Right lung (tissue), 5 donors: ENCODE data around the gene RFC4. TPM values are rescaled to one million over a fixed set of nuclear protein-coding genes. Genes with fewer than 3 reads are reported as not detected.
"Not testable (repeated sequence)": the region's sequence is repeated elsewhere in the genome, so short reads cannot be mapped to it uniquely, and the experiment has no call there.

ENCODE experiments used
- DNase-seq, 2 donors: peaks; one replicate each; pipeline ENCODE4 v3.0.0-alpha.2; 2013
- polyA plus RNA-seq, 5 donors: library from polyadenylated mRNA; unstranded; fragments of 120-200 nt; gene quantifications; one replicate each; pipeline versions ENCODE4 v1.2.1 to v1.2.3, GENCODE V29; 2013; ENCODE audit warnings: inconsistent platforms in 1 of 5, low replicate concordance in 1 of 5; ENCODE audit not compliant: insufficient read length in 5 of 5, insufficient read depth in 1 of 5

RFC4 gene
- polyA plus RNA-seq, 5 donors, result 40.7 to 56.6 (median 49.2) TPM

- DNase-seq, result no peak
These were observed 19.7 kb upstream of the RFC4 start for GRCh38 chr3:186825872-186826409.

DNA sequence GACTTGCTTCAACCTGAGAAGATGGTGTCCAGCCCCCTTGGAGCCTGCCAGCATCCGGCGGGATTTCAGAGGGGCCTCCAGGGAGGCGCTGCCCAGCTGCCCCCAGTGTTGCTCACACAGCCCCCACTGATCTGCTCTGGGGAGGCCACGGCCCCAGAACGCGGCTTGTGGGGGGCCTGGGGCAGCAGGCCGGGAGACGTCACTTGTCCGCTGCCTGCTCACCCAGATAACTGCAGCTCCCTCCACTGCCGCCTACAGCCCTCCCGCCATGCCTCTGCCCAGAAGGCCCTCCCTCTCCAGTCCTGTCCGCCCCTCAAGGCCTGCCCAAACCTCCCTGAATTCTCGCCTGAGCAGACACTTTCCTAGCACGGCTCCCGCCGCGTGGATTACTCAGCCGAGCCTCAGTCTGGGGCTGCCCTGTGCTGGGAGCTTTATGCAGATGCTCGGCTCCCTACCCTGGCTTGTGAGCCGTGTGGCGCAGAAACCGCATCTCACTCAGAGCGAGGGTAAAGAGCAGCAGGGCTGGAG lies 19.1 kb upstream of the RFC4 start:
- no peak for DNase-seq

DNA sequence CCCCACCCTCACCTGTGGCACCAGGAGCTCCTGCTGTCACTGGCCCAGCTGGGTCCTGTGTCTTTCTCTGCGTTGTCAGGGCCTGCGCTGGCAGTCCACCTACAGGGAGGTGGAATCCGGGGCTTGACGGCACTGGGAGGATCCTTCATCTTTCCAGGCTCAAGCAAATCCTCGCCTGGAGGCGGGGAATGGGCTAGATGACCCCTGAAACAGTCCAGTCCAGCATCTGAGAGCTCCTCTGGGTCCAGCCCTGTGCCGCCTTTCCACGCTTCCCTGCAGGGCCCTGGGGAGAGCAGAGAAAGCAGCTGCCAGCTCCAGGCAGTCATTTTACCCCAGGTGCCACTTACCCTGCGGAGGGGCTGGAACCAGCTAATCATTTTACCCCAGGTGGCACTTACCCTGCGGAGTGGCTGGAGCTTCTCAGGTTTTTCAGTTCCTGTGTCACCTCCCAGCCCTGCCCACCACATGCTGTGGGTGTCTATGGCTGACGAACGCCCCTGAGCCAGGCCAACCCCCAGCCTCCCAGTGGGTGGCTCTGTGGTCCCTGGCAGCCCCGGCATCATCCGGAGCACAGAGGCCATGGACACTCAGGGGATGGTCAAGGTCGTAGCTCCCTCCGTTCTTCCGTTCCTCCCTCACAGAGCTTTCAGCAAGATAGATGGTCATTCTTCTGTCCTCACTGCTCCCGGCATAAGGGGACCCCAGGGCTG lies 18.3 kb upstream of the RFC4 start:
- no peak for DNase-seq

DNA sequence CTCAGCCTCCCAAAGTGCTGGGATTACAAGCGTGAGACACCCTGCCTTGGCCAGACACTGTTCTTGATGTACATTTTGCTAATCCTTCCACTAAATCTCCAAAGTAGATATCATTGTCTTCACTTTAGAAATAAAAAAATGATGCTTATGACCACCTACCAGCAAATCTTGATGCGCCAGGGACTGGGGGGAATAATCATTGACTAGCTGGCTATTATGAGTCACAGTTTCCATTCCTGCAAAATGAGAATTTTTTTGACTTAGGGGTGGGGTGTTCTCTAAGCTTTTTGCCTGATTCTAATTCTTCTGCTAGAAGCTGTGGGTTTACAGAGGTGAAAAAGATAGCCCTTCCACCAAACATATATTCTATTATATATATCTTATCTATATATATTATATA lies 17.1 kb upstream of the RFC4 start:
- DNase-seq, result no peak

- not testable (repeated sequence) for DNase-seq
These were observed 16.1 kb upstream of the RFC4 start for GRCh38 chr3:186822388-186822759.

DNA sequence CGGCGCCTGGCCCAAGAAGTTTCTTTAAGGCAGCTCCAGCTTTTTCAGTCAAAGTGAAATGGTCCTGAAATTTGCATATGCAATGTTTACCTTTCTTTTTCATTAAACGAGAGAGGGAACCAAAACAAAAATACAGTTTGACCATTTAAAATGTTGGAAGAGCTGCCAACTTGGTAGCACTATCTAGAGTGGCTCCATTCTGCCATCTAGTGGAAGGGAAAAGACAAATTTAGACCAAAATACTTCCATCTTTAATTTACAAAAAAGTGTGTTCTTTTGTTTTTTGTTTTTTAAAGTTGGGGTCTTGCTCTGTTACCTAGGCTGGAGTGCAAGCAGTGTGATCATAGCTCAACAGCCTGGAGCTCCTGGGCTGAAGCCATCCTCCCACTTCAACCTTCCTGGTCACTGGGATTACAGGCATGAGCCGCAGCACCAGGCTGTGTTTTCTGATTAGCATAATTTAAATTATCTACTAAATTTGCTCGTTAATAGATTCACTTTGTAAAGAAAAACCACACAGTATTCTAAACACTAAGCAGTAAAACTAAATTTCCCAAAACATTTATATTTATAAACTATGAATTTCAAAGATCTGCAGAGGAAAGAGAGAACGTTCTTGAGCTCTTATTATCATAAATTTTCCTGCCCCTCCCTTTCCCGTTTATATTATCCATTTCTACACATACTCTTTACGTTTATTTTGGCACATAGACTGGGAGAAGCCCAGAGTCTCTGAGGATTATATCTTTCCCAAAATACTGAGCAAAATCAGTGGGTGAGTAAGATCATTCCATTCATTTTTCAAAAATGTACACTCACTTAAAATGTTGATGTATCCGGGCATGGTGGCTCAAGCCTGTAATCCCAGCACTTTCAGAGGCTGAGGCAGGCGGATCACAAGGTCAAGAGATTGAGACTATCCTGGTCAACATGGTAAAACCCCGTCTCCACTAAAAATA lies 15.4 kb upstream of the RFC4 start:
- no peak for DNase-seq

GRCh38 chr3:186818956-186819355 lies 12.7 kb upstream of the RFC4 start:
- DNase-seq, result no peak

- no peak for DNase-seq
These were observed 12.2 kb upstream of the RFC4 start for GRCh38 chr3:186818516-186818915.

DNA sequence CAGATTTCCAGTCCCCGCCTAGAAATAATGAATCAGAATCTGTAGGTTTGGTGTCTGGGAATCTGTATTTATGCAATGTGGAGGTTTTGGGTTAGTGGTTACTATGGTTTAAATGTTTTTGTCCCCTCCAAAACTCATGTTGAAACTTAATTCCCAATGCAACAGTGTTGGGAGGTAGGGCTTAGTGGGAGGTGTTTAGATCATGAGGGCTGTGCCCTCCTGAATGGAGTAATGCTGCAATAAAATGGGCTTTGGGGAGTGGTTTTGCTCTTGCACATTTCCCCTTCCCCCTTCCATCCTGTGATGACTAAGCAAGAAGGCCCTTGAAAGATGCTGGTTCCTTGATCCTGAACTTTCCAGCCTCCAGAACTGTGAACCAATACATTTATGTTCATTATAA lies 9.2 kb upstream of the RFC4 start:
- DNase-seq, result no peak

GRCh38 chr3:186814100-186814499 lies 7.8 kb upstream of the RFC4 start:
- no peak for DNase-seq

- DNase-seq, result not testable (repeated sequence)
These were observed 5.0 kb upstream of the RFC4 start for GRCh38 chr3:186811313-186811712.

- DNase-seq, result no peak
These were observed 4.2 kb upstream of the RFC4 start for GRCh38 chr3:186810336-186810996.

- no peak for DNase-seq
These were observed 949 bp upstream of the RFC4 start for GRCh38 chr3:186807231-186807630.

DNA sequence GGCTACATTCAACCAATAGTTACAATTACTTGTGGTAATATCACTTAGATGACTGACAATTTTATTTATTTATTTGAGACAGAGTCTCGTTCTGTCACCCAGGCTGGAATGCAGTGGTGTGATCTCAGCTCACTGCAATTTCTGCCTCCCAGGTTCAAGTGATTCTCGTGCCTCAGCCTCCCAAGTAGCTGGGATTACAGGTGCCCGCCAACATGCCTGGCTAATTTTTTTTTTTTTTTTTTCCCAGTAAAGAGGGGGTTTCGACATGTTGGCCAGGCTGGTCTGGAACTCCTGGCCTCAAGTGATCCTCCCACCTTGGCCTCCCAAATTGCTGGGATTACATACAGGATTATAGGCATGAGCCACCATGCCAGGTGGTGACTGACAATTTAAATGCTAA lies 2.8 kb downstream of the RFC4 start:
- not testable (repeated sequence) for DNase-seq

GRCh38 chr3:186802701-186803100 lies 3.6 kb downstream of the RFC4 start:
- no peak for DNase-seq

- no peak for DNase-seq
These were observed 6.0 kb downstream of the RFC4 start for GRCh38 chr3:186800285-186800684.

DNA sequence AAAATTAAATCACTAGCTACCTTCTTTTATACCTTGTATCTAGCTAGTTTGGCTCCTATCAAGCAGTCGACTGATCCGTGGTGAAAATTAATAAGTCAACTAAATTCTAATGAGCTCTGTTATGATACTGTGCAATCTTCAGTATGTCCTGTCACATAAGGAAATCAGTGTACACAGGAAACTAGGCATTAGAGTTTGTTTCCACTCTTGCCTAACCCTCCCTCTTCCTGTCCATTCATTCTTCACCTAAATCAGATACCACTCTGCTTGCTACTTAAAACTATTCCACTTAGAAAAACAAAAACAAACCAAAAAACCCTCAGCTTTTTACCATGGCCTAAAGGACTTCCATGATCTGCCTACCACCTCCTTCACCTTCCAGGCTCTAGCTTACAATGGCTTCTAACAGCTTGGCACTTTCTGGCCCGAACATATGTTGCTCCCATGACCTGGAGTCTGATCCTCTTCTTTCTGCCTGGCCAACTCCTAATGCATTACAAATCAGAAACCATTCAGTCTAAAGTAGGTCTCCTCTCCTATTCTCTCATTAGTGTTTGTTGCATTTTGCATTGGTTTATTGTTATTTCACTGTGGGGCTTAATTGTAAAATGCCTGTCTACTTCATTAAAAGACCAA lies 7.9 kb downstream of the RFC4 start:
- no peak for DNase-seq

GRCh38 chr3:186790261-186790981 lies 15.9 kb downstream of the RFC4 start:
- DNase-seq, result no peak

- no peak for DNase-seq
These were observed 16.6 kb downstream of the RFC4 start for GRCh38 chr3:186789554-186790260.
